22Rv1 (cell line): Measurements from ENCODE around the gene CACNB2.

ENCODE experiments used
- CTCF ChIP-seq: fragments of 450-650 bp; IDR thresholded peaks from 2 replicates; pipeline ENCODE4 v1.5.1; 2017; ENCODE audit warnings: mild to moderate bottlenecking
- ZFX ChIP-seq: fragments of 450-650 bp; IDR thresholded peaks from 2 replicates; pipeline ENCODE4 v1.6.1; 2017; ENCODE audit warnings: antibody characterized with exemption, borderline replicate concordance

DNA sequence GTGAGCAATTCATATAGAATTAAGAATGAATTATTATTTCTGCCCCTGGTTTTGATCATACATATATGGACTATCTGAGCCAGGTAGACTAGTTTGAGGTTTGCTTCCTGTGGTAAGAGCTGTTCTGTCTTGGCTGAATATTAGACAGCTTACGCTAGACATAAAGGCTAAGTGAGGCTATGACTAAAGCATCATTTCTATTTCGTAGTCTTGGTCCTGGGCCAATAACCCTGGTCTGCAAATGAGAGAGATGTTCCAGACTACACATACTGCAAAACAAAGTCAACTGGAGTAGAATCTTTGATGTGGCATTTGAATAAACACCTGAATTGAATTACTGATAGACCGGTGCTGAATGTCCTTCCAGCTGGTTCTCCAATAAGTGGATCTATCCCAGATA, 40.8 kb upstream of the CACNB2 start:
- no peak for TF ChIP-seq CTCF
- no peak for TF ChIP-seq ZFX
